NOMO-1 treated with dmso at 0.1 percent for 144 hours (cell line): ENCODE measurements around the gene OSBPL5.

Experiments
- DNase-seq: peaks from one replicate; lab custom pipeline; 2025; ENCODE audit not compliant: unreplicated experiment; lab: John Stamatoyannopoulos, UW

The OSBPL5 gene

DNA sequence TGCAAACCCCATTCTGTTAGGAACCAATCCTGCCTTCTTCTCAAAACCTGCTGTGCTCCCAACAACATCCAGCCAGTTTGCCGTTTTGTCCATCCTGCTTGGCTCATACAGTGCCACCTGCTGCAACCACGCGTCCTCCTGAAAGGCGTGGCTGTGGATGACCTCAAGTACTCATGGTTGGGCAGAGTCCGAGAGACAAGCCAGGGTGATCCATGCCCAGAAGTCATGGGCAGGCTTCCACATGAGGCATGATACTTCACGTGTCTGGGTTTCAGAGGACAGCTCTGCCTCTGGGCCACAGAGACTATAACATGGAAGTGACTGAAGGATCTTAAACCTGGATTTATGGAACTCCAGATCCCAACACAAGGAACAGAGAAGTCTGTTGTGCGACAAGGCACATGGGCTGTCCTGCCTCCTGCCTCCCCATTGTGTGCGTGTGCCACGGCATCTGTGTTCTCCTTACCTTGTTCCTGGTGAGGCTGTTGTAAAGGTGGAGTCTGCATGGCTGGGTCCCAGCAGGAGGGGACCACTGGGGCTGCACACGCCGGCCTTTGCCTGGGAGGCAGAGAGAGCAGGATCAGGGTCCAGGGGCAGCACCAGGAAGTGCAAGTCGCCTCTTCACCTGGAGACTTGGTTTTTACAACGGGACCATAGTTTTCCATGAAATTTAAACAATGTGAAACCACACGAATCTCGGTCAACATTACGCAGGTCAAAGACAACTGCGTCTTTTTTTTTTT is 123.2 kb downstream of the OSBPL5 start:
- DNase-seq: no peak

DNA sequence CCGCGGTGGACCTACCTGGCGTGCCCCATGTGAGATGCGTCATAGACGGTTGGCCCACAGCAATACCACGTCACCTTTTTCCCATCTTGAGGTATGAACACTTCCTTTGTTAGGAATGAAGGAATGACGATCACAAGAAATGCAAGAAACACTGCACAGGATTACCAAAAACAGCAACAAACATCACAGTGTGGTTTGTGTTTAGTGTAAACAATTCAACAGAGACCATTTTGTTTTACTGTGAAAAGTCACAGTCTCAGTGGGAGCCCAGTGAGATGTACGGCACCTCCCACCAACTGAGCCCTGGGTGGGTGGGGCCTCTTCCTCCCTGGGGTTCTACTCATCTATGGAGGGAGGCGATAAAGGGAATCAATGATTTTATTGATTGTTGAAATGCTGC is 124.2 kb downstream of the OSBPL5 start:
- no peak for DNase-seq

DNA sequence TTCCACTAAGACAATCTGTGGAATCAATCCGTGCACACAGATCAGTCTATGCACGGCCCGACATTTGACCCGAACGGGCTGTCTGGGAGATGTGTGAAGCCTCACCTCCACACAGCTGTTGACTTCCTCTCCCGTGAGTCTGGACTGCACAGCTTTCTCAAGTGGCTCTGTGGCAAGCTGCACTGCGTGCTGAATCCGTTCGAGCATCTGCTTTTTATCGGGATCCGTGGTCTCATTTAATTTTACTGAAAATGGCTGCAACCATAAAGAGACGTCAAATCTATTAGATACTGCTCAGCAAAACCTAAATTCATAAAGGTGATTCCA is 127.2 kb downstream of the OSBPL5 start:
- DNase-seq: no peak
